ENCODE results near the gene ADD3.
"Not testable (repeated sequence)": the region's sequence is repeated elsewhere in the genome, so short reads cannot be mapped to it uniquely, and the experiment has no call there.

Gene ADD3

DNA sequence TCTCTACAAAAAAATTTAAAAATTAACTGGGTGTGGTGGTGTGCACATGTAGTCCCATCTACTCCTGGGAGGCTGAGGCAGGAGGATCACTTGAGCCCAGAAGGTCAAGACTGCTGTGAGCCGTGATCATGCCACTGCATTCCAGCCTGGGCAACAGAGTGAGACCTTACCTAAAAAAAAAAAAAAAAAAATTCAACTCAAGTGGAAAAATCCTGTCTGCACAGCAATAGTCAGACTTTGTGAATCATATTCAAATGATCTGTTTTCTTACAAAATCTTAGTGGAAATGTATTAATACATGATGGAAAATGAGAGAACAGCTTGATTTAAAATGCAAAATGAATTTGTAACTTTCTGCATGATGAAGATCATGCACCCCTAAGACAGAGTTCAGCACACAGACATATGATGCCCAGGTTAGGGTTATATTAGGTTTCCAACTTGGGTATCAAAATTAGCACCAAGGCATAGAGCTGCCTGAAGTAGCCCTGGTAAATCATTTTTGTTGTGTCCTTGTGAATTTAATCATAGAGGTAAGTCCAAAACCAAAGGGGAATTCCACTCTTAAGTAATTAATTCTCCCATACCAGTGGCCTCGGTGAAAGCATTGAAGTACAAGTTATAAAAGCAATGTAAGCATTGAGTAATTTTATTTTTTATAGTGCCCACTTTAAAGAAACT lies 93.8 kb downstream of the ADD3 start:
- no peak for DNase-seq (ENCODE audit: low read depth in 1 of 2, low spot score in 1 of 2)

DNA sequence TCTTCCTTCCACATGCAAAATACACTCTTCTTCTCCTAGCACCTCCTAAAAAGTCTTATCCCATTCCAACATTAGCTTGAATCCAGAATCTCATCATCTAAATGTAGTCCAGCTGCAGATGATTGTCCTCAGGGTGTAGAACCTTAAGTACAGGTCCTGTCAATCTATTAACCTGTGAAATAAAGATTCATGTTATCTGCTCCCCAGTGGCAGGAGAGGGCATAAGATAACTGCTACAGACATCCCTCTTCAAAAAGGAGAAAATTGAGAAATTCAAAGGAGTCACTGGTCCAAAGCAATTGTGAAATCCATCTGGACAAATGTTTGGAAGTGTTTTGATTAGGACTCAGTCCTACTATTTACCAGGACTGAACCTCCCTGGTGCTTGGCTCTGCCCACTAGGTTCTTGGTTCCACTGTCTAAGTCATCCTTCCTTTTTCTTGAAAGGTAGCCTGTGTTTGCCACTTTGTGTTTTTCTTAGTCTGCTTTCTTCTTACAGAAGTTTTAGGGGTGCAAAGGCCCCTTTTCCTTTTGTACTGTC lies 96.2 kb downstream of the ADD3 start:
- no peak for DNase-seq (ENCODE audit: low read depth in 1 of 2, low spot score in 1 of 2)

DNA sequence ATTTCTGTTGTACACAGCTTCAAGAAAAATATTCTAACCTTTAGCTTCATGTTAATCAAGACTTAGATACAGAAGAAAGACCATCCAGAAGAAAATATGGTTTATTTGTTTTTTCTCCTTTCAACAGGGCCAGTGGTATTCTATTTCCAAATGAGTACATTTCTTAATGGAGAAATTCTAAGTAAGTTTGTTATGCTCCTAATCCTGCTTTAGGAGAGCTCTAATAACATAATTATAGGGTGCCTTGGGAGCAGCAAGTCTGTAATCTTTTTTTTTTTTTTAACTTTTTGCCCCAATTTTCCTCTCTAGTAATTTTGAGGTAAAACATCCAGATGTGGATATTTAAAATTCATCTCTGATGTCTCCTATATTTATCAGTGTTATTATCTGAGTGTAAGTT lies 98.1 kb downstream of the ADD3 start:
- DNase-seq (ENCODE audit: low read depth in 1 of 2, low spot score in 1 of 2), result no peak

DNA sequence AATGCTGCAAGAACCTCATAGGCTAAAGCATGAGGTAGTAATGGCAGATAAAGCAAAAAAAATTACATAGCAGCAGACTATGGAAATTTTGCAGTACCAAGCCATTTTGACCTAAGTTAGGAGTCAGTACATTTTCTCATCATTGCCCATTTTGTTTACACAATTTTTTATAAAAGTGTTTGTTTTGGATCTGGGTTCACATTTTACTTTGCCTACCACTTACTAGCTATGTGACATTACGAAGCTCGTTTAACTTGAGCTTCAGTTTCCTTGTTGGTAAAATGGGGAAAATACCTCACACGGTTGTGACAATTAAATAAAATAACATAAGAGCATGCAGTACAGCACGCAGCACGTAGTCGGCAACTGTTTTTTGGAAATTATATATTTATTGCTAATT lies 99.6 kb downstream of the ADD3 start:
- no peak for DNase-seq (ENCODE audit: low read depth in 1 of 2, low spot score in 1 of 2)

DNA sequence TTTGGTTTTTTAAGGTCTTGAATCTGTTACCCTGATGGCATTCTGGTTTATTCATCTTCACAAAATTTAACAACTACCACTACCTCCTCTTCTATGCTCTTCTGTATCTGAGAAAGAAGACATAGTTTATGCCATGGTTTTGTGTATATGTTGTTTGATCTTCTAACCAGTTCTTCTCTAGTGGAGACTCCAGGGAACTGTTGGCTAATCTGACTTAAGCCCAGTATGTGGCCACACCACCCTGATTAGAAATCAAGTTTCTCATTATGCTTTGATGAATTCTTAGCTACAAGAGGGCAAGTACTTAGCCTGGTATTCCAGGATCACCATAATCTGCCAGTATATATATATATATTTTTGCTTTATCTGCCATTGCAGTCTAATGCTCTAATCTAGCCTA lies 100.1 kb downstream of the ADD3 start:
- no peak for DNase-seq (ENCODE audit: low read depth in 1 of 2, low spot score in 1 of 2)

DNA sequence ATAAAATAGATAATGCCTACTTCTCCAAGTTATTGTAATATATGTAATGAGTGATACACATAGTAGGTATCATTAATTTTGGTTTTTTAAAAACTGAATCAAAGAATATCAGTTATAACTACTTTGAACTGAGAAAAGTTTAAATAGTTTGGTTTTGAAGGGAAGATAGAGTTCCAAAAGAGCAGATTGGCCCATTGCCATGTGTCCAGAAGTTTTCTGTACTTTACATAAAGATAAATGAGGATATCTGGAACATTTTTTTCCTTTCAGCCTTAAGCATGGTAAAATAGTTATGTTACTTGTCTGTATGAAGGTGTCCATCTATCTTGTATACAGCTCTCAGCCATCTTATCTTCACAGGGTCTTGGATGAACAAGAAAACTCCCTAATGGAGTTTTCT lies 101.7 kb downstream of the ADD3 start:
- DNase-seq (ENCODE audit: low read depth in 1 of 2, low spot score in 1 of 2), result no peak

GRCh38 chr10:110110338-110110737 lies 102.6 kb downstream of the ADD3 start:
- no peak for DNase-seq (ENCODE audit: low read depth in 1 of 2, low spot score in 1 of 2)

DNA sequence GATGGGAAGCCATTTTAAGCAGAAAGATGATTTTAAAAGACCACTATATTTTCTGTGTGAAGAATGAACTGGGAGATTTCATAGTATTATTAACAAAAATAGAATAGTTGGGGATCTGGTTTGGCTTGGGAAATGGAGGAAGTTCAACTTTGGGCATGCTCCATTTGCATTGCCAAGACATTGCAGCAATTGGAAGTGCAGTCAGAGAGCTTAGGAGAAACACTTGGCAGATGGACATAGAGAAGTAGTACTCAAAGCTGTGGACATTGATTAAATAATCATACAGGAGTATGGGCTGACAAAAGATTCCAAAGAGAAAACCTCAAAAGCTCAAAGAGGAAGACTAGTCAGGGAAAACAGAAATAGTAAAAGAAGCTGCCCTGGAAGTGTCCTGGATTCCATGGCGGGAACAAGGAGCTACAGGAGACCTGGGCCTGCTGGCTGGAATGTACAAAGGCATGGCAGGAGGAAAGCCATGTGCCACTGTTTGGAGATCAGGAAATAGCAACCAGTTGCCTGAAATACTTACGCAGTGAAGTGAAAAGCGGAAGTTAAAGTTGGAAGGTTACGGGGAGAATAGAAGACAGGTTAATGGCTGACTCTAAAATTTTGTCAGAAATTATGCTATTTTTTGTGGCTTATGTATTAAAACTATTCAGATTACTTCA lies 106.0 kb downstream of the ADD3 start:
- no peak for DNase-seq (ENCODE audit: low read depth in 1 of 2, low spot score in 1 of 2)

GRCh38 chr10:110114668-110115067 lies 106.9 kb downstream of the ADD3 start:
- not testable (repeated sequence) for DNase-seq (ENCODE audit: low read depth in 1 of 2, low spot score in 1 of 2)

GRCh38 chr10:110115784-110116520 lies 108.2 kb downstream of the ADD3 start:
- no peak for DNase-seq (ENCODE audit: low read depth in 1 of 2, low spot score in 1 of 2)

- DNase-seq (ENCODE audit: low read depth in 1 of 2, low spot score in 1 of 2), result no peak
Observed at GRCh38 chr10:110118891-110119621, 111.3 kb downstream of the ADD3 start.

- no peak for DNase-seq (ENCODE audit: low read depth in 1 of 2, low spot score in 1 of 2)
Observed at GRCh38 chr10:110123594-110123993, 115.8 kb downstream of the ADD3 start.

- no peak for DNase-seq (ENCODE audit: low read depth in 1 of 2, low spot score in 1 of 2)
Observed at GRCh38 chr10:110129490-110129889, 121.7 kb downstream of the ADD3 start.

DNA sequence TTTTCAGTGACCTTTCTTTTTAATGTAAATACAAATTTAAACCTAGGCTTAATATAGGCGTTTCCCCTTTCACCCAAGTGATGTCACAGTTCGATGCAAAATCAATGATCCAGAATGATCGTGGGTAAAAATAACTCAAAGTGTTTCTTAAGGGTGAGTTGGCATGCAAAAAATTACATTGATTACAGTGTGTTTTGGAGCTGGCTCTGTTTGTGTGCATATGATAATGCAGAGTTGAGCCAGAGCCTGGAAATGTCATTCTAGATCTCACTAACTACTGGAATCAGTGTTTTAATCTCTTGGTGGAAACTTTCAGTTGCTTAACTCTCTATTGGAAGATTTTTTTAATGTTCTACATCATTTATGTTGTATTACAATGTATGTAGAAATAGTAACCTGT lies 127.1 kb downstream of the ADD3 start:
- no peak for DNase-seq (ENCODE audit: low read depth in 1 of 2, low spot score in 1 of 2)

DNA sequence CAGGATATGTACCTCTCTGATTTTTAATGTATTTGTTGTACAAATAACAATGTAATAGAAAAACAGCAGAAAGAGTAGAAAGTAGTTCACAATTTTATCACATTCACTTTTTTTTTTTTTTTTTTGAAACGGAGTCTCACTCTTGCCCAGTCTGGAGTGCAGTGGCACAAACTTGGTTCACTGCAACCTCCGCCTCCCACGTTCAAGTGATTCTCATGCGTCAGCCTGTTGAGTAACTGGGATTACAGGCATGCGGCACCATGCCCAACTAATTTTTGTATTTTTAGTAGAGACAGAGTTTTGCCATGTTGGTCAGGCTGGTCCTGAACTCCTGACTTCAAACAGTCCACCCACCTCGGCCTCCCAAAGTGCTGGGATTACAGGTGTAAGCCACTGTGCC lies 128.1 kb downstream of the ADD3 start:
- DNase-seq (ENCODE audit: low read depth in 1 of 2, low spot score in 1 of 2), result not testable (repeated sequence)

DNA sequence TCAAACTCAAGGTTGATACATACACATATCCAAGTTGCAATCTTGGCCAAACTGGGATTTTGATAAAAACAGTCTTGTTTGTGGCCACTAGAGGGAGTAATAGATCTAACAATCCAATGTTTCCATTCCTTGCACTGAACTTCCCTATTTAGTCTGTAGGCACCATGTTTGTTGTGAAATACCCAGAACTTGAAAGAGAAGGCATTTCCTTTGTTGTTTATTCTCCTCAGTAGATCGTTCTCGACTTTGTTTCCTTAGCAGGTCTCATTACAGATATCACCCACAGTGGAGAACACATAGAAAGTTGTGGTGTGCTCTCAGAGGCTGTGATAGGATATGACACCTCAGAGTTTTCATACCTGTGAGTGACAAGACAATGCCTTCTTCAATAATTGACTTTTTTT lies 129.4 kb downstream of the ADD3 start:
- DNase-seq (ENCODE audit: low read depth in 1 of 2, low spot score in 1 of 2), result no peak

- DNase-seq (ENCODE audit: low read depth in 1 of 2, low spot score in 1 of 2), result no peak
Observed at GRCh38 chr10:110138197-110138812, 130.5 kb downstream of the ADD3 start.

GRCh38 chr10:110141185-110141584 lies 133.4 kb downstream of the ADD3 start:
- DNase-seq (ENCODE audit: low read depth in 1 of 2, low spot score in 1 of 2), result no peak

GRCh38 chr10:110141871-110142635 lies 134.3 kb downstream of the ADD3 start:
- DNase-seq (ENCODE audit: low read depth in 1 of 2, low spot score in 1 of 2), result no peak

DNA sequence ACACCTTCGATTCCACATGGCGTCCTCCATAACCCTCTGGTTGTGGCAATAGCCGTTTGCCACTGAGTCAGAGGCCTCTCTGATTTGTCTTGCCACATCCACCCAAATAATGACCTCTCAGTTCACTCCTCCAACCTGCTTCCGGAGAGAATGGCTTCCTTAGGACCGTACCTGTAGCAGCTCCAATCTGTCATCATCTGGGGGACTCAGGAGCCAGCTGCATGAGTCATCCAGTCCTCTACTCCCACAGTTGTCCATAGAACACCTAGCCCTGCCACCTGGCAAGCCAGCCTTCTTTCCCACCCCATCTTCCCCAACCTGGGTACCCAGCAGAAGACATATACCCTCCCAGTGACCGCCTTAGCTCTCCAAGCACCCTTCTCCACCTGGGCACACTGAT lies 135.2 kb downstream of the ADD3 start:
- no peak for DNase-seq (ENCODE audit: low read depth in 1 of 2, low spot score in 1 of 2)
